ENCODE results near the gene SLC4A11.
"Not testable (repeated sequence)": the region's sequence is repeated elsewhere in the genome, so short reads cannot be mapped to it uniquely, and the experiment has no call there.

The SLC4A11 gene

DNA sequence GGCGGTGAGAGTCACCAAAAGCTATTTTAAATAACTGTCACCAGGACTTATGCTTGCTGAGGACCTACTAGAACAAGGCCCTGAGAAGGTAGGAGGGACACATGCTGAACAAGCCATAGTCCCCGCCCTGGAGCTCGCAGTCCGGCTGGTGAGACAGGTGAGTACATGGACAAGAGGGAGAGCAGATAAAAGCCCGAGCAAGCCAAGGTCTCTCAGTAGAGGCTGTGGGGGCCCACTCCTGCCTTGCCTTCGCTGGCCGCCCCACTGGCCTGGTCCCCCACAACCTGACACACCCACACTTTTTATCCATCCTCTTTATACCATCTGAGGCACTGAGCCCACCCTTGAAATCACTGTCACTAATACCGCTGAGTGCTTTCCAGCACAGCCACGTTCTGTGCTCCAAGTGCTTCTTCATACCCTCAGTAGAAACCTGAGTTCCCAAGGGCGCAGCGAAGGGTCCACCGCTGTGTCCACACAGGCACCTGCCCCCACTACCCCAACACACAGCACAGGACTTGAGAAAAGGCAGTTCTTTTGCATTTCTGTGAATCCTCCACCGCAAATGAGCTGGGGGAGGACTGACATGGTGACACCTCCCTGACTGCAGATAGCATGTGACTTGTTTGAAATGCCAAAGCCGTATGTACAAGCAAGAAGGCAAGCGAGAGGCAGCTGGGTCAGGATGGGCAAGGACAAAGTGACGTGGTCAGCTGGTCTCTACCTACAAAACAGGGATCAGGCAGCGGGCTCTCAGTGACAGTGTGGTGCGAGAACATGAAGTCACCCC lies 46.6 kb downstream of the SLC4A11 start:
- H3K4me3 ChIP-seq (ENCODE audit: low read length): no peak overlapping the region
- TF ChIP-seq ZNF274 (IDR thresholded peaks at IDR 0.05; ENCODE audit: low read depth, low read length): no peak

DNA sequence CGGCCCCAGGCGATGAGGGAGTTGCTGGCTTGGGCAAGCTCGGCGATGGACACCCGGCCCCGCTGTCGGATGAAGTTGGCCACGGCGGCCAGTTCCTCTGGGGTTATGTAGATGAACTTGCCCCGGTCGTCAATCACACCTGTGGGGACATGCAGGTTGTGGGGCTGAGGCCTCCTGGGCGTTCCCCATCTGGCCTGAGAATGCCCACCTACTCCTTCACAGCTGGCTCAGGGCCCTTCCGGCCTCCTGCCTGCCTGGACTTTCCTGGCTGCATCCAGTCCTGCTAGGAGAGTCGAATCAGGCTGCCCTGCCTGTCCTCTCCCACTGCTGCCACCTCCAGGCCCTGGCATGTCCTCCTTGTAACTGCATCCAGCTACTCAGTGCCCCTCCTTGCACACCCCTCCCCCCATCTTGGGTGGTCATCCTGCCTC lies 48.3 kb downstream of the SLC4A11 start:
- no peak for TF ChIP-seq ZNF274 (IDR thresholded peaks at IDR 0.05; ENCODE audit: low read depth, low read length)
- no peak overlapping the region for H3K4me3 ChIP-seq (ENCODE audit: low read length)

GRCh38 chr20:3189561-3190131 lies 49.3 kb downstream of the SLC4A11 start:
- no peak overlapping the region for H3K4me3 ChIP-seq (ENCODE audit: low read length)
- no peak for TF ChIP-seq ZNF274 (IDR thresholded peaks at IDR 0.05; ENCODE audit: low read depth, low read length)

DNA sequence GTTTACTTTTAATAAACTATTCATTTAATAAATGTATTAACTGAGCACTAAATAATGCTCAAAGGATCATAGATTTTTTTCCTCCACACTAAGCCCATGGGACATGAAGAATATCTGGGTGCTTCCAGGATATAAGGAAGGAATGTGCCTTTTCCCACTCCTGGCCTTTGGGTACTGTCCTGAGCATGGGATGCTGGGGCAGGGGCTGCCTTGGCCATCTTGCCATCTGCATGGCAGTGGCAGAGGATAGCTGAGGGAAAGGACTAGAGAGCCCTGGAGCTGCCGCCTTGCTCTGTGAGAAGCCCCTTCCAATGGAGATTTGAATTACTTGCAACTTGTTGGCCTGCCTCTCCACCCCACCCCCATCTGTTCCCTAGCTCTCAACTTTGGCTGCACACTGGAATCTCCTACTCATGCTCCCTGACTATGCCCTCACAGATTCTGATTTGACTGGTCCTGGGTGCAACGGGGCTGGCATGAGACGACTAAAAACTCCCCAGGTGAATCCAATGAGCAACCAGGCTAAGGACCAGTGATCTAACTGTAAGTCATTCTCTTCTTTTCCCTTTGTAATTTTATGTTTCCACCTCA lies 50.1 kb downstream of the SLC4A11 start:
- no peak for TF ChIP-seq ZNF274 (IDR thresholded peaks at IDR 0.05; ENCODE audit: low read depth, low read length)

GRCh38 chr20:3187861-3188260 lies 51.1 kb downstream of the SLC4A11 start:
- H3K4me3 ChIP-seq (ENCODE audit: low read length): not testable (repeated sequence)

More for the DNA sequence above, 50.1 kb downstream of the SLC4A11 start:
- H3K4me3 ChIP-seq (ENCODE audit: low read length): no peak overlapping the region

DNA sequence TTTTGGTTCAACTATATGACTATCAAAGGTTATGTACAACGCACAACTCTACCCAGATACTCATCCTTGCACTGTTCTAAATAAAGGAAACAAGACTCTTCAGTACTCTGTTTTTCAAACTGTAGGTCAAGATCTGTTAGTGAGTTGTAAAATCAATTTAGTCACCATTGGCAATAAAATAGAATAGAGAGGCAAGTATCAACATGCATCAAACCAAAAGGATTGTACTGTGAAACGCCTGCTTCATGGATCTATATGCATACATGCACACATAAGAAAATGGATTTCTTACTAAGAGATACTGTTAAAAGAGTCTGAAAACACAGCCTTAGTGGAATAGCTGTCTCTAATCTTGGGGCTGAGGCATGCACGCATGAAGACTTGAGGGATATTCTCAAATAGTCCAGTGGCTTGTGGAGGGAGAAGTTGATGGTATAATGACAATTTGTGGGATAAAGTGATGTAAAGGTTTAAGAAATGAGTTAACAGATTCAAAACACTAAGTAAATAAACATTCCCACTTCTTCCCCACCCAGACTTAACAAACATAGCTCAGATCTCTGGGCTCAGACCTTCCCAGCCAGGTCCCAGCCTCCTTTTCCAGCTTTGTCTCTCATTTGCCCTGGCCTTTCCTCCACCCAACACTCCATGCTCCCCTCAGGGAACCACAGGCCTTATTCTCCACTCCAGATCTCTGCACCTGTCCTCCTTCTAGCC lies 54.9 kb downstream of the SLC4A11 start:
- TF ChIP-seq ZNF274 (IDR thresholded peaks at IDR 0.05; ENCODE audit: low read depth, low read length): no peak
- no peak overlapping the region for H3K4me3 ChIP-seq (ENCODE audit: low read length)

GRCh38 chr20:3182429-3182828 lies 56.6 kb downstream of the SLC4A11 start:
- not testable (repeated sequence) for H3K4me3 ChIP-seq (ENCODE audit: low read length)

DNA sequence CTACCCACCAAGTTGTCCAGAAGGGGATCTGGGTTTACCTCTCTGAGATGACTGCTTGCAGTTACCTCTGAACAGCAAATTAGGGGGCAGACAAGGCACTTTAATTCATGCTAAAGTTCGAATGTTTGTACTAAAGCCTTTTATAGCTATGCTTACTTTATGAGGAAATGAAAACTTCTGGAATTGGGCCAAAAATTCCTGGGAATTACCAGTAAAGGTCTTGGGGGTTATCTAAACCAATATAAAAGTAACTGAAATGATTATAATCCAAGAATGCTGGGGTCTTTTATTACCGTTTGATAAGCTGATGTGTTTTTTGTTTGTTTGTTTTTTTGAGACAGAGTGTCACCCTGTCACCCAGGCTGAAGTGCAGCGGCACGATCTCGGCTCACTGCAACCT lies 57.7 kb downstream of the SLC4A11 start:
- TF ChIP-seq ZNF274 (IDR thresholded peaks at IDR 0.05; ENCODE audit: low read depth, low read length): no peak
- no peak overlapping the region for H3K4me3 ChIP-seq (ENCODE audit: low read length)

DNA sequence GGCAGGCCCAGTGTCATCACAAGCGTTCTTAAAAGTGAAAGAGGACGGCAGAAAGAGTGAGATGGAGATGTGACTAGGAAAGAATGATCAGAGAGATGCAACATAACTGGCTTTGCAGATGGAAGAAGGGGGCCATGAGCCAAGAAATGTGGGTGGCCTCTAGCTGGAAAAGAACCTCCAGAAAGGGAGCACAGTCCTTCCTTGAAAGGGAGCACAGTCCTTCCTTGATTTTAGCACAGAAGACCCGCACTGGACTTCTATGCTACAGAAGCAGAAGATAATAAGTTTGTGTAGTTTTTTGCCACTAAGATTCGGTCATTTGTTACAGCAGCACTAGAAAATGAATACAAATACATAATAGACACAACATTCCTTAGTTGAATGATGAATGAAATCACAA lies 58.7 kb downstream of the SLC4A11 start:
- H3K4me3 ChIP-seq (ENCODE audit: low read length): no peak overlapping the region
- no peak for TF ChIP-seq ZNF274 (IDR thresholded peaks at IDR 0.05; ENCODE audit: low read depth, low read length)

- no peak overlapping the region for H3K4me3 ChIP-seq (ENCODE audit: low read length)
Measured at GRCh38 chr20:3177746-3178485, 61.1 kb downstream of the SLC4A11 start.

More at GRCh38 chr20:3177746-3178485, 61.1 kb downstream of the SLC4A11 start:
- no peak for TF ChIP-seq ZNF274 (IDR thresholded peaks at IDR 0.05; ENCODE audit: low read depth, low read length)
